Spinal cord (tissue), 10 donors: ENCODE measurements around the gene EEF1G. TPM values are rescaled to one million over a fixed set of nuclear protein-coding genes. Genes with fewer than 3 reads are reported as not detected.
"Not testable (repeated sequence)": the region's sequence is repeated elsewhere in the genome, so short reads cannot be mapped to it uniquely, and the experiment has no call there.

Experiments
- DNase-seq, 6 donors: peaks; one replicate each; pipeline versions ENCODE4 v3.0.0 to v3.0.0-alpha.2; 2013 to 2015; ENCODE audit warnings: low spot score in 6 of 6, low read depth in 4 of 6
- H3K27ac ChIP-seq: one replicate; pipeline ENCODE4 v1.5.1; 2013; ENCODE audit warnings: low read depth, low read length, control low read depth
- H3K27me3 ChIP-seq: one replicate; pipeline ENCODE4 v1.6.1; 2013; ENCODE audit warnings: low read length; ENCODE audit not compliant: control insufficient read depth, insufficient read depth
- H3K36me3 ChIP-seq: one replicate; pipeline ENCODE4 v1.6.1; 2013; ENCODE audit warnings: low read length; ENCODE audit not compliant: control insufficient read depth, insufficient read depth
- H3K4me1 ChIP-seq: one replicate; pipeline ENCODE4 v1.6.1; 2013; ENCODE audit warnings: low read length; ENCODE audit not compliant: control insufficient read depth, insufficient read depth
- H3K4me3 ChIP-seq: one replicate; pipeline ENCODE4 v1.5.1; 2013; ENCODE audit warnings: low read depth, low read length, control low read depth
- H3K9me3 ChIP-seq: one replicate; pipeline ENCODE4 v1.6.1; 2013; ENCODE audit warnings: low read length; ENCODE audit not compliant: control insufficient read depth, insufficient read depth
- WGBS: methylation state at CpG from one replicate; pipeline ENCODE4 v1.1.5; 2013; ENCODE audit warnings: missing lambda C conversion rate; ENCODE audit not compliant: insufficient coverage; 5-methylcytosine and 5-hydroxymethylcytosine counted together
- polyA plus RNA-seq, 2 donors: library from polyadenylated mRNA; unstranded; fragments of 120-200 nt; gene quantifications; one replicate each; pipeline ENCODE4 v1.2.1, GENCODE V29; 2013; ENCODE audit not compliant: insufficient read length in 2 of 2
- total RNA-seq, 2 donors: library from RNA; depleted of rRNA in 1 of 2; stranded (reverse); fragments of 120-200 nt in 1 of 2; fragments of >200 nt in 1 of 2; gene quantifications; one replicate each; pipeline versions ENCODE4 v1.2.3 to v1.2.4, GENCODE V29; 2013 to 2014
- donor health status: healthy.

EEF1G gene
- total and polyA plus RNA-seq, 4 donors, result 887 to 2,100 (median 1,969) TPM

- H3K4me1 ChIP-seq, result peaks cover 9% of the 10 kb centered on the region
- no peaks in the 10 kb centered on the region for H3K9me3 ChIP-seq
- H3K36me3 ChIP-seq, result peaks cover 74% of the 10 kb centered on the region
- no peak overlapping the region for H3K4me3 ChIP-seq
- no peak overlapping the region for H3K27ac ChIP-seq
- WGBS, result no CpG with 5 or more reads among the region's 1 CpG
- no peak for DNase-seq
- H3K27me3 ChIP-seq, result no peaks in the 10 kb centered on the region
Observed at GRCh38 chr11:62569611-62570010, 4.1 kb downstream of the EEF1G start.

GRCh38 chr11:62567018-62567633 lies 6.6 kb downstream of the EEF1G start:
- Histone ChIP-seq H3K36me3 (peaks cover 93% of the 10 kb centered on the region), H3K4me3 (no peak overlapping the region), H3K27me3 (no peaks in the 10 kb centered on the region), H3K27ac (no peak overlapping the region), H3K9me3 (no peaks in the 10 kb centered on the region), H3K4me1 (no peaks in the 10 kb centered on the region)
- DNase-seq, result no peak
- 96% methylated on average over 3 of the region's 8 CpGs for WGBS

- Histone ChIP-seq H3K36me3 (peaks cover 90% of the 10 kb centered on the region), H3K9me3 (no peaks in the 10 kb centered on the region), H3K27ac (no peak overlapping the region), H3K27me3 (no peaks in the 10 kb centered on the region), H3K4me1 (no peaks in the 10 kb centered on the region), H3K4me3 (no peak overlapping the region)
- 92% methylated on average over 8 of the region's 8 CpGs for WGBS
- no peak for DNase-seq
Observed at GRCh38 chr11:62566247-62566646, 7.4 kb downstream of the EEF1G start.

- Histone ChIP-seq H3K36me3 (peaks cover 88% of the 10 kb centered on the region), H3K27ac (no peak overlapping the region)
- WGBS, result 100% methylated on average over 2 of the region's 5 CpGs
Observed at GRCh38 chr11:62565100-62565802, 8.4 kb downstream of the EEF1G start.

GRCh38 chr11:62561677-62562230 lies 11.9 kb downstream of the EEF1G start:
- not testable (repeated sequence) for H3K4me1 ChIP-seq, H3K4me3 ChIP-seq, H3K27ac ChIP-seq, H3K9me3 ChIP-seq, H3K27me3 ChIP-seq, DNase-seq
- peaks cover 84% of the 10 kb centered on the region for H3K36me3 ChIP-seq
- WGBS, result 29% methylated on average over 1 of the region's 3 CpGs

More at GRCh38 chr11:62565100-62565802, 8.4 kb downstream of the EEF1G start:
- Histone ChIP-seq H3K9me3 (no peaks in the 10 kb centered on the region), H3K27me3 (no peaks in the 10 kb centered on the region), H3K4me1 (no peaks in the 10 kb centered on the region), H3K4me3 (no peak overlapping the region)
- DNase-seq, result no peak

- DNase-seq, result peak in 2 of 6 donors; percentile 43 to 75
- Histone ChIP-seq H3K27ac (peak overlapping the region; percentile 48), H3K4me1 (peaks cover 16% of the 10 kb centered on the region), H3K27me3 (no peaks in the 10 kb centered on the region), H3K4me3 (no peak overlapping the region), H3K36me3 (peaks cover 79% of the 10 kb centered on the region), H3K9me3 (no peaks in the 10 kb centered on the region)
- 80% methylated on average over 2 of the region's 2 CpGs for WGBS
Observed at GRCh38 chr11:62560566-62561103, 13.1 kb downstream of the EEF1G start.

- H3K4me1 ChIP-seq, result peaks cover 26% of the 10 kb centered on the region
- not testable (repeated sequence) for H3K27me3 ChIP-seq, H3K4me3 ChIP-seq, DNase-seq, H3K9me3 ChIP-seq, H3K27ac ChIP-seq
- H3K36me3 ChIP-seq, result peaks cover 71% of the 10 kb centered on the region
- WGBS, result 81% methylated on average over 5 of the region's 5 CpGs
Observed at GRCh38 chr11:62559626-62560025, 14.1 kb downstream of the EEF1G start.

GRCh38 chr11:62559204-62559603 lies 14.5 kb downstream of the EEF1G start:
- H3K36me3 ChIP-seq, result peaks cover 70% of the 10 kb centered on the region
- 53% methylated on average over 7 of the region's 8 CpGs for WGBS
- H3K27me3 ChIP-seq, result no peaks in the 10 kb centered on the region
- no peak overlapping the region for H3K27ac ChIP-seq
- no peak for DNase-seq
- H3K4me1 ChIP-seq, result peaks cover 30% of the 10 kb centered on the region
- H3K4me3 ChIP-seq, result no peak overlapping the region
- no peaks in the 10 kb centered on the region for H3K9me3 ChIP-seq

GRCh38 chr11:62558669-62559068 lies 15.0 kb downstream of the EEF1G start:
- no peaks in the 10 kb centered on the region for H3K27me3 ChIP-seq
- WGBS, result 80% methylated on average over 1 of the region's 9 CpGs
- H3K27ac ChIP-seq, result no peak overlapping the region
- H3K4me3 ChIP-seq, result no peak overlapping the region
- H3K4me1 ChIP-seq, result peaks cover 36% of the 10 kb centered on the region
- no peaks in the 10 kb centered on the region for H3K9me3 ChIP-seq
- peaks cover 65% of the 10 kb centered on the region for H3K36me3 ChIP-seq
- no peak for DNase-seq
